Psoas muscle (tissue), 8 donors: ENCODE results near the gene MATR3. TPM values are rescaled to one million over a fixed set of nuclear protein-coding genes. Genes with fewer than 3 reads are reported as not detected.

ENCODE experiments used
- ATAC-seq, 4 donors: fragments of 200-7000 bp; cut with Tn5 transposase; one replicate each; pipeline ENCODE4 v1.9.1; 2020; ENCODE audit warnings: moderate library complexity in 3 of 4, mild to moderate bottlenecking in 2 of 4
- DNase-seq, 2 donors: peaks; one replicate each; pipeline ENCODE4 v3.0.0-alpha.2; 2020
- H3K27ac ChIP-seq: fragments of 200-600 bp; one replicate; pipeline ENCODE4 v1.8.0; 2022
- H3K27me3 ChIP-seq, 3 donors: fragments of 200-600 bp in 1 of 3; one replicate each; pipeline versions ENCODE4 v1.6.1 to v1.8.0; 2013 to 2022; ENCODE audit warnings: low read length in 2 of 3, mild to moderate bottlenecking in 2 of 3, moderate library complexity in 1 of 3; ENCODE audit not compliant: insufficient read depth in 3 of 3
- H3K36me3 ChIP-seq, 2 donors: fragments of 200-600 bp in 1 of 2; one replicate each; pipeline versions ENCODE4 v1.6.1 to v1.8.0; 2013 to 2022; ENCODE audit warnings: low read depth in 1 of 2, mild to moderate bottlenecking in 1 of 2, moderate library complexity in 1 of 2; ENCODE audit not compliant: insufficient read depth in 1 of 2
- H3K4me1 ChIP-seq: fragments of 200-600 bp; one replicate; pipeline ENCODE4 v1.8.0; 2022
- H3K4me3 ChIP-seq: fragments of 200-600 bp; one replicate; pipeline ENCODE4 v1.8.0; 2022; ENCODE audit warnings: mild to moderate bottlenecking
- H3K9me3 ChIP-seq: fragments of 200-600 bp; one replicate; pipeline ENCODE4 v1.8.0; 2022
- CTCF ChIP-seq: fragments of 200-600 bp; IDR thresholded peaks from one replicate; pipeline ENCODE4 v1.8.0; 2022; ENCODE audit warnings: antibody characterized with exemption
- WGBS, 3 donors: extraction: QIAGEN DNeasy Blood & Tissue Kit; methylation state at CpG; one replicate each; pipeline versions ENCODE4 v1.1.6 to v1.1.7; 2013; 5-methylcytosine and 5-hydroxymethylcytosine counted together
- intact Hi-C, 2 donors: fragments of 100-400 bp; cut with DNase I; formaldehyde crosslinking; loops; one replicate each; pipeline versions ENCODE4 v1.11.0 to v1.14.2; 2022
- polyA plus RNA-seq, 3 donors: library from polyadenylated mRNA; stranded (reverse); fragments of 200-250 nt; gene quantifications; one replicate each; pipeline ENCODE4 v1.2.3, GENCODE V29; 2013
- total RNA-seq, 4 donors: library from RNA; stranded (reverse); fragmentation: NEBNext Ultra II Directional in 2 of 4; extraction: Animal tissue kit (Norgen Biotek cat#: 25700) in 2 of 4; gene quantifications; one replicate each; pipeline versions ENCODE4 v1.2.1 to v1.2.4, GENCODE V29; 2021 to 2023
- donor health status: healthy with polysubstance abuse.
- donor health status: DM: no; HTN: no; CAD: no; lungs with moderate emphysema.
- donor health status: Bipolar disorder and iron deficiency.
- donor health status: healthy.
- donor health status: DM: yes; HTN: yes; CAD: no.
- donor health status: DM: no; HTN: no; CAD: no.
- donor health status: DM: no; HTN: no; CAD: no.
- donor health status: DM: yes; HTN: yes; CAD: no.

MATR3 gene
- total and polyA plus RNA-seq, 7 donors, result 92.4 to 153 (median 110) TPM

DNA sequence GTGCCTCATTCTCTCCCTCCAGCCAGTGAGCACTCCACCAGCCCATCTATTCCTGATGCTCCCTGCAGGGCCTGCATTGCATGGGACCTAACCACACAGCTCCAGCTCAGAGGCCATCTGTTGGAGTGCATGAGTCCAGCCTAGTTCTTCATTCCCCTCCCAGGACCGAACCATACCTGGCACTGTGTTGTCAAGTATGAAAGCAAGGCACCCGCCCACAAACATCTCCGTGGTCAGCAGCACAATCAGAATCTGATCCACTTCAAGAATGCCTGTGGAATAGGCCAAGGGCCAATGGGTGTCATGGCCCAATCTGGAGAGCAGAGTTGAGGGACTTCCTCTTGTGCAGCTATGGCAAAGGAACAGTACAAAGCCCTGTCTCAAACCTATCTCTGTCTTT, 83.7 kb downstream of the MATR3 start:
- no peak overlapping the region for H3K27ac ChIP-seq
- peaks cover 29% of the 10 kb centered on the region for H3K4me1 ChIP-seq
- ATAC-seq, result no peak
- no peak overlapping the region for H3K4me3 ChIP-seq
- WGBS, 3 donors, result 34 to 71% (median 36%) methylated on average over 3 of the region's 3 CpGs
- no peaks in the 10 kb centered on the region for H3K9me3 ChIP-seq
- no peaks in the 10 kb centered on the region for H3K27me3 ChIP-seq
- peaks cover 0 to 2% of the 10 kb centered on the region in 2 donors for H3K36me3 ChIP-seq
- intact Hi-C loops, result no loop called here
- no peak for TF ChIP-seq CTCF
- no peak for DNase-seq

DNA sequence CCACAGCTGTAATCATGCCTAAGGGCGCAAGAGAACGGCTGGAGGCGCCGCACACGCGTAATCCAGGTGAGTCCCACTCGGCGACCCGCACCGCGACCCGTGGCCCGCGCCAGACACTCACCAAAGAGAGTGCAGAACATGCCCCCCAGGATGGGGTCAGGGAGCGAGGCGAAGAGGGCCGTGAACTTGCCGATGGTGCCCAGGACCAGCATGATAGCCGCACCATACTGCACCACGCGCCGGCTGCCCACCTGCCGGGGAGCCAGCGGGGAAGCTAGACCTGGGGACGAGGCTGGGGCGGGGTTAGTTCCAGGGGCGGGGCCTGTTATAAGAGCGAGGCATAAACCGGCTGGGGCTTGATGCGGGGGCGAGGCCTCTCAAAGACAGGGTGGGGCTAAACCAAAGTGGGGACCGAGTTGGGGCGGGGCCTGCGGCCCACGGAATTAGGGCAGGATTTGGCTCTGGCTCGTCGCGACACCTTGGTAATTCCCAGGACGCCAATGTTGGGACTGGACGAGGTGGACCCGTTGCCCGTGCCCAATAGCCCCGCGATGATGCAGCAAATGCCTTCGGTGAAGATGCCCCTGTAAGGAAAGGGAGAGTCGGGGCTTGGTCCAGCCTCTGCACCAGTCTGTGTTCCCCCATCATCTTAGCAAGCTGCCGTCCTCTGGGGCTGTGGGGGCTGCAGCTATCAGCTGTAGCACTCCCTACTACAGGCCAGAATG, 84.7 kb downstream of the MATR3 start:
- intact Hi-C loops, result no loop called here
- 72 to 76% (median 73%) methylated on average over 45 to 47 of the region's 47 CpGs for WGBS, 3 donors
- H3K9me3 ChIP-seq, result no peaks in the 10 kb centered on the region
- peaks cover 23% of the 10 kb centered on the region for H3K4me1 ChIP-seq
- no peak for TF ChIP-seq CTCF
- no peak overlapping the region for H3K27ac ChIP-seq
- DNase-seq (no peak), ATAC-seq (no peak)
- H3K4me3 ChIP-seq, result no peak overlapping the region
- no peaks in the 10 kb centered on the region for H3K36me3 ChIP-seq
- no peaks in the 10 kb centered on the region for H3K27me3 ChIP-seq

DNA sequence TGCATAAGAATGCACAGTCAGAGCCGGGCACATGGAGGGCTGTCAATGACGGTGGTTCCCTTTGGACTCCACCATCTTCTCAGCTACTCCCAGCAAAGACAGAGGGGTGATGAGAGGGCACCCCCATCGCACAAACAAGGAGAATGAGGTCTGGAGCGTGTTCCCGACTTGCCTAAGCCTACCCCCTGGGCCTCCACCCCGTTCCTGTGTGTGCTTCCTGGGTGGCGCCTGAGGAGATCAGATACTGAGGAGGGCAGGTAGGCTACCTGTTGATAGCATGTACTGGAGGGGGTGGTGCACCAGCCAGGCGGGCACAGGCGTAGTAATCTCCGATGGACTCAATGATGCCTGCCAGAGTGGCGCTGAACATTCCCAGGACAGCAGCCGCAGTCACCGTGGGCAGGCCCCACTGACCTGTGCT, 85.4 kb downstream of the MATR3 start:
- DNase-seq, result no peak
- intact Hi-C loops, result no loop called here
- no peak for ATAC-seq

GRCh38 chr5:139379626-139380449, 86.3 kb downstream of the MATR3 start:
- no peak for ATAC-seq

More for the DNA sequence above, 85.4 kb downstream of the MATR3 start:
- no peaks in the 10 kb centered on the region for H3K9me3 ChIP-seq
- no peaks in the 10 kb centered on the region for H3K36me3 ChIP-seq
- WGBS, 3 donors, result 85 to 88% (median 85%) methylated on average over 13 of the region's 13 CpGs
- H3K4me1 ChIP-seq, result peaks cover 17% of the 10 kb centered on the region
- H3K27me3 ChIP-seq, result no peaks in the 10 kb centered on the region
- no peak overlapping the region for H3K27ac ChIP-seq
- no peak overlapping the region for H3K4me3 ChIP-seq
- TF ChIP-seq CTCF, result no peak

More at GRCh38 chr5:139379626-139380449, 86.3 kb downstream of the MATR3 start:
- H3K27ac ChIP-seq, result no peak overlapping the region
- H3K27me3 ChIP-seq, result no peaks in the 10 kb centered on the region
- no peaks in the 10 kb centered on the region for H3K9me3 ChIP-seq
- no peak for DNase-seq
- no peaks in the 10 kb centered on the region for H3K36me3 ChIP-seq
- no peak overlapping the region for H3K4me3 ChIP-seq
- H3K4me1 ChIP-seq, result peaks cover 10% of the 10 kb centered on the region
- TF ChIP-seq CTCF, result no peak
- intact Hi-C loops, result no loop called here
- WGBS, 3 donors, result 82 to 84% (median 84%) methylated on average over 15 of the region's 15 CpGs

Other genes with a start within 250 kb of the MATR3 start
- gene SIL1, start 95.4 kb upstream of the MATR3 start, total RNA-seq, result 10 to 100 TPM; 37.3 to 52.9 (median 39.4) TPM
- gene SIL1, start 95.4 kb upstream of the MATR3 start, polyA plus RNA-seq, result 10 to 100 TPM; 27.1 to 50.3 (median 47.8) TPM
- gene PAIP2, start 48.1 kb downstream of the MATR3 start, total RNA-seq, result 100 to 1,000 TPM; 111 to 144 (median 116) TPM
- 100 to 1,000 TPM; 113 to 252 (median 143) TPM for gene PAIP2, start 48.1 kb downstream of the MATR3 start, polyA plus RNA-seq
- gene SLC23A1, start 89.6 kb downstream of the MATR3 start, total RNA-seq, result not detected
- gene SLC23A1, start 89.6 kb downstream of the MATR3 start, polyA plus RNA-seq, result under 1 TPM in 1 of 3 donors, not detected in 2; 0.03 TPM
- gene MZB1, start 96.2 kb downstream of the MATR3 start, total RNA-seq, result 1 to 10 TPM in 2 of 4 donors, under 1 TPM in 2; 0.57 to 1.2 (median 0.84) TPM
- gene MZB1, start 96.2 kb downstream of the MATR3 start, polyA plus RNA-seq, result under 1 TPM; 0.03 to 0.25 (median 0.25) TPM
- 10 to 100 TPM; 42.3 to 86.7 (median 67.9) TPM for gene PROB1, start 101.4 kb downstream of the MATR3 start, total RNA-seq
- gene PROB1, start 101.4 kb downstream of the MATR3 start, polyA plus RNA-seq, result 10 to 100 TPM; 15.2 to 31.3 (median 30.1) TPM
- gene SPATA24, start 110.3 kb downstream of the MATR3 start, total RNA-seq, result 10 to 100 TPM in 2 of 4 donors, 1 to 10 TPM in 2; 6.7 to 14.6 (median 10.6) TPM
- gene SPATA24, start 110.3 kb downstream of the MATR3 start, polyA plus RNA-seq, result 10 to 100 TPM; 11.2 to 18.8 (median 18.3) TPM
- 10 to 100 TPM in 2 of 4 donors, 1 to 10 TPM in 2; 9.0 to 10.7 (median 10.2) TPM for gene DNAJC18, start 145.8 kb downstream of the MATR3 start, total RNA-seq
- gene DNAJC18, start 145.8 kb downstream of the MATR3 start, polyA plus RNA-seq, result 10 to 100 TPM in 2 of 3 donors, 1 to 10 TPM in 1; 2.6 to 14.5 (median 13.7) TPM
- 10 to 100 TPM in 3 of 4 donors, 1 to 10 TPM in 1; 7.9 to 16.2 (median 12.3) TPM for gene ECSCR, start 169.0 kb downstream of the MATR3 start, total RNA-seq
- 10 to 100 TPM in 2 of 3 donors, 1 to 10 TPM in 1; 7.6 to 25.4 (median 23.0) TPM for gene ECSCR, start 169.0 kb downstream of the MATR3 start, polyA plus RNA-seq
- not detected for gene SMIM33, start 177.3 kb downstream of the MATR3 start, total RNA-seq
- not detected for gene SMIM33, start 177.3 kb downstream of the MATR3 start, polyA plus RNA-seq
- 10 to 100 TPM in 1 of 4 donors, 1 to 10 TPM in 3; 7.1 to 13.2 (median 8.4) TPM for gene STING1, start 189.0 kb downstream of the MATR3 start, total RNA-seq
- gene STING1, start 189.0 kb downstream of the MATR3 start, polyA plus RNA-seq, result 1 to 10 TPM; 4.4 to 6.3 (median 4.8) TPM